Hepatocyte (in vitro differentiated cells): ENCODE results near the gene NEU4. TPM values are rescaled to one million over a fixed set of nuclear protein-coding genes. Genes with fewer than 3 reads are reported as not detected.

Experiments used
- DNase-seq: peaks from one replicate; pipeline ENCODE4 v3.0.0-alpha.2; 2016; ENCODE audit warnings: low spot score
- H2AFZ ChIP-seq: fragments of 200-600 bp; sonication (generic); 2 replicates; pipeline ENCODE4 v1.6.0; 2016; ENCODE audit warnings: antibody characterized with exemption, mild to moderate bottlenecking
- H3K27ac ChIP-seq: fragments of 200-600 bp; sonication (generic); 2 replicates; pipeline ENCODE4 v1.5.1; 2016; ENCODE audit warnings: mild to moderate bottlenecking
- H3K27me3 ChIP-seq: fragments of 200-600 bp; sonication (generic); 2 replicates; pipeline ENCODE4 v1.6.1; 2016
- H3K36me3 ChIP-seq: fragments of 200-600 bp; sonication (generic); replicated peaks from 2 replicates; pipeline ENCODE4 v1.5.1; 2016; ENCODE audit warnings: low read depth; ENCODE audit not compliant: insufficient read depth
- H3K4me1 ChIP-seq: fragments of 200-600 bp; sonication (generic); 2 replicates; pipeline ENCODE4 v1.5.1; 2016; ENCODE audit warnings: mild to moderate bottlenecking, moderate library complexity; ENCODE audit not compliant: insufficient read depth
- H3K4me2 ChIP-seq: fragments of 200-600 bp; sonication (generic); 2 replicates; pipeline ENCODE4 v1.6.0; 2016
- H3K4me3 ChIP-seq: fragments of 200-600 bp; sonication (generic); 2 replicates; pipeline ENCODE4 v1.5.1; 2016; ENCODE audit warnings: mild to moderate bottlenecking
- H3K79me2 ChIP-seq: fragments of 200-600 bp; sonication (generic); 2 replicates; pipeline ENCODE4 v1.6.0; 2017; ENCODE audit warnings: mild to moderate bottlenecking
- H3K9me2 ChIP-seq: fragments of 200-600 bp; sonication (generic); replicated peaks from 2 replicates; pipeline ENCODE4 v1.6.0; 2017; ENCODE audit warnings: mild to moderate bottlenecking; ENCODE audit not compliant: insufficient read depth
- H3K9me3 ChIP-seq: fragments of 200-600 bp; sonication (generic); 2 replicates; pipeline ENCODE4 v1.5.1; 2016; ENCODE audit warnings: low read depth, mild to moderate bottlenecking
- H4K20me1 ChIP-seq: fragments of 200-600 bp; sonication (generic); 2 replicates; pipeline ENCODE4 v1.6.0; 2016; ENCODE audit warnings: mild to moderate bottlenecking; ENCODE audit not compliant: insufficient read depth, poor library complexity, severe bottlenecking
- CTCF ChIP-seq: fragments of 200-600 bp; sonication (generic); IDR thresholded peaks from 2 replicates; pipeline ENCODE4 v1.5.1; 2016; ENCODE audit warnings: antibody characterized with exemption, mild to moderate bottlenecking; ENCODE audit not compliant: poor library complexity
- EZH2 ChIP-seq: fragments of 200-600 bp; sonication (generic); IDR thresholded peaks from 2 replicates; pipeline ENCODE4 v1.6.1; 2016; ENCODE audit warnings: antibody characterized with exemption, mild to moderate bottlenecking, borderline replicate concordance
- EZH2phosphoT487 ChIP-seq: fragments of 200-600 bp; sonication (generic); IDR thresholded peaks from one replicate; pipeline ENCODE4 v1.6.1; 2018; ENCODE audit warnings: antibody characterized with exemption, mild to moderate bottlenecking, low read depth, moderate library complexity; ENCODE audit not compliant: unreplicated experiment, severe bottlenecking
- WGBS: methylation state at CpG from one replicate; pipeline ENCODE4 v1.1.6; 2016; ENCODE audit warnings: low lambda C conversion rate; ENCODE audit errors: missing lambda C conversion rate; 5-methylcytosine and 5-hydroxymethylcytosine counted together
- polyA plus RNA-seq: library from polyadenylated mRNA; unstranded; fragments of >200 nt; fragmentation: Nextera tagmentation; extraction: Ambion mirVana; gene quantifications from 2 replicates; pipeline ENCODE4 v1.2.1, GENCODE V29; 2016
- total RNA-seq: library from RNA; depleted of rRNA; stranded (reverse); fragments of >200 nt; gene quantifications from 2 replicates; pipeline ENCODE4 v1.2.3, GENCODE V29; 2014

NEU4 gene
- total and polyA plus RNA-seq, 2 experiments from 2014 or later, result 6.8 to 10.2 TPM

DNA sequence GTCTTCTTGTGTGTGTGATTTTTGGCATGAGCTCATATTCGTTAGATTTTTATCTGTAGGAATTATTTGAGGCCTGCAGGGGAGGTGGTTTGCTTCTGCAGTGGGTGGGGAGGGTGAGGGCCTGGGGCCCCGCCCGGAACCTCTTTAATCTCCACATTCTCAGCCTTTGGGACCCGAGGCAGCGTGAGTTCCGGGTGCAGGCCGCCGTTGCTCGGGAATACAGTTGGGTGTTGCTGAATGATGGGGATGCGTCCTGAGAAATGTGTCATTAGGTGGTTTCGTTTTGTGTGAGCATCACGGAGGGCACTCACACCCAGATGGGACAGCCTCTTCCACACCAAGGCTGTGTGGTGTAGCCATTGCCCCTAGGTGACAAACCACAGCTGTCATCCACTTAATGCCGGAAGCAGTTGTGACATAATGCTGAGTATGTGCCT, 46.0 kb upstream of the NEU4 start:
- DNase-seq, result no peak
- H4K20me1 ChIP-seq, result no peaks in the 10 kb centered on the region
- H3K79me2 ChIP-seq, result no peaks in the 10 kb centered on the region
- no peak overlapping the region for H3K27ac ChIP-seq
- no peaks in the 10 kb centered on the region for H3K9me2 ChIP-seq
- TF ChIP-seq CTCF (no peak), EZH2phosphoT487 (no peak), EZH2 (no peak)
- no peak overlapping the region for H3K4me3 ChIP-seq
- no peak overlapping the region for H3K4me2 ChIP-seq
- H3K9me3 ChIP-seq, result no peaks in the 10 kb centered on the region
- no peaks in the 10 kb centered on the region for H3K36me3 ChIP-seq
- 84% methylated on average over 13 of the region's 13 CpGs for WGBS
- H3K27me3 ChIP-seq, result no peaks in the 10 kb centered on the region
- H3K4me1 ChIP-seq, result peaks cover 5% of the 10 kb centered on the region
- no peak overlapping the region for H2AFZ ChIP-seq

DNA sequence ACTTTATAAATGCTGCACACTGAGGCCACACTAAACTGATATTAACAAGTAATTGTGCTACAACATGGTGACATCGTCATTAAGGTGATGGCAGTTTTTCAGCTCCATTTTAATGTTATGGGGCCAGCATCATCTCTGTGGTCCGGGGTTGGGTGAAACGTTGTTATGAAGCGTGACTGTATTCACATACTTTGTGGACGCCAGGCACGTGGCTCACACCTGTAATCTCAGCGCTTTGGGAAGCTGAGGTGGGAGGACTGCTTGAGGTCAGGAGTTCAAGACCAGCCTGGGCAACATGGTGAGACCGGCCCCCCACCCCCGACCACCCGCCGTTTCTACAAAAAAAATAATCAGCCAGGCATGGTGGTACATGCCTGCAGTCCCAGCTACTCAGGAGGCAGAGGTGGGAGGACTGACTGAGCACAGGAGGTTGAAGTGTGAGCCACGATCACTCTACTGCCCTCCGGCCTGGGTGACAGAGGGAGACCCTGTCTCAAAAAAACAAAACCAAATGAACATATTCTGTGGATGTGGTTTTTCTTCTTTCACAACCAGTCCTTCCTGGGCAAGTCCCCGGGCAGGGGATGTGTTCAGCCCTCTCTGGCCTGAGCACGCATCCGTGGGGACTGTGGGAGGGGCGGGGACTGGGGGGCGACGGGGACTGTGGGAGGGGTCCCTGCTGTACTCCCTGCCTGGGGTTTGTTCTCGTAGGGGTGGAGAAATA, 45.3 kb upstream of the NEU4 start:
- Histone ChIP-seq H3K79me2 (no peaks in the 10 kb centered on the region), H3K9me2 (no peaks in the 10 kb centered on the region), H3K4me3 (no peak overlapping the region), H3K4me1 (peaks cover 5% of the 10 kb centered on the region), H3K4me2 (no peak overlapping the region), H3K27me3 (no peaks in the 10 kb centered on the region), H4K20me1 (no peaks in the 10 kb centered on the region), H3K9me3 (no peaks in the 10 kb centered on the region), H3K36me3 (no peaks in the 10 kb centered on the region), H3K27ac (peak overlapping the region; percentile 43), H2AFZ (no peak overlapping the region)
- no peak for DNase-seq
- WGBS, result 81% methylated on average over 14 of the region's 20 CpGs
- TF ChIP-seq EZH2phosphoT487, result no peak
- TF ChIP-seq EZH2, result no peak
- TF ChIP-seq CTCF, result no peak

- no peaks in the 10 kb centered on the region for H4K20me1 ChIP-seq
- peak overlapping the region; percentile 43 for H3K27ac ChIP-seq
- no peaks in the 10 kb centered on the region for H3K36me3 ChIP-seq
- H3K79me2 ChIP-seq, result no peaks in the 10 kb centered on the region
- no peak for DNase-seq
- no peaks in the 10 kb centered on the region for H3K9me2 ChIP-seq
- H3K4me3 ChIP-seq, result no peak overlapping the region
- no peak for TF ChIP-seq EZH2
- no peak for TF ChIP-seq EZH2phosphoT487
- no peak for TF ChIP-seq CTCF
- 79% methylated on average over 27 of the region's 27 CpGs for WGBS
- no peaks in the 10 kb centered on the region for H3K27me3 ChIP-seq
- no peak overlapping the region for H3K4me2 ChIP-seq
- no peak overlapping the region for H2AFZ ChIP-seq
- H3K4me1 ChIP-seq, result peaks cover 5% of the 10 kb centered on the region
- no peaks in the 10 kb centered on the region for H3K9me3 ChIP-seq
Observed at GRCh38 chr2:241764275-241765241, 44.4 kb upstream of the NEU4 start.
